Subcutaneous adipose tissue (tissue), 4 donors: ENCODE measurements around the gene COL25A1. TPM values are rescaled to one million over a fixed set of nuclear protein-coding genes. Genes with fewer than 3 reads are reported as not detected.

Experiments
- total RNA-seq, 4 donors: library from RNA; depleted of rRNA; stranded (reverse); fragments of >200 nt; gene quantifications; one replicate each; pipeline ENCODE4 v1.1.0, GENCODE V29; 2016
- TF ChIP-seq, protein P1 (sequence below): fragments of 450-650 bp; IDR thresholded peaks from one replicate; pipeline ENCODE4 v1.5.1; 2016; ENCODE audit warnings: low read depth, mild to moderate bottlenecking, control low read depth, antibody characterized with exemption, moderate library complexity

Gene COL25A1
- total RNA-seq, 4 donors from 2014 or later, result 4.9 to 12.9 (median 10.1) TPM

DNA sequence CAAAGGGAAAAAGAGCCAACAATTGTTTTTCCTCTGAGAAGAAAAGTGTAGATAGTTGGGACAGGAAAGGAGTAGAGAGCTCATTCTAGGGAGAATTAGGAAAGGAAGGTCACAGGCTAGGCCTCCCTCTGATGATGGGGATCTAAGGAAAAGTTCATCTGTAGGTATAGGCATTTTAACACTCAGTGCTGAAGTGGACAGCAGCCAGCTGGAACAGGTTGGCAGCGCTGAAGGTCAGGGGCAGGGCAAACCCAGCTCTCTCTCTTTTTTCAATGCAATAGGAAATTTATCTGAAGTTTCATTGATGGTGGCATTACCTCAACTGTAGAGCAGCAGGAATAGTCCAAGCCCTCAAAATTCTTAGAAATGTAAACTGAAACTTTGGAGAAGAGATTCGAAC lies 441.1 kb downstream of the COL25A1 start:
- TF ChIP-seq, protein P1, sequence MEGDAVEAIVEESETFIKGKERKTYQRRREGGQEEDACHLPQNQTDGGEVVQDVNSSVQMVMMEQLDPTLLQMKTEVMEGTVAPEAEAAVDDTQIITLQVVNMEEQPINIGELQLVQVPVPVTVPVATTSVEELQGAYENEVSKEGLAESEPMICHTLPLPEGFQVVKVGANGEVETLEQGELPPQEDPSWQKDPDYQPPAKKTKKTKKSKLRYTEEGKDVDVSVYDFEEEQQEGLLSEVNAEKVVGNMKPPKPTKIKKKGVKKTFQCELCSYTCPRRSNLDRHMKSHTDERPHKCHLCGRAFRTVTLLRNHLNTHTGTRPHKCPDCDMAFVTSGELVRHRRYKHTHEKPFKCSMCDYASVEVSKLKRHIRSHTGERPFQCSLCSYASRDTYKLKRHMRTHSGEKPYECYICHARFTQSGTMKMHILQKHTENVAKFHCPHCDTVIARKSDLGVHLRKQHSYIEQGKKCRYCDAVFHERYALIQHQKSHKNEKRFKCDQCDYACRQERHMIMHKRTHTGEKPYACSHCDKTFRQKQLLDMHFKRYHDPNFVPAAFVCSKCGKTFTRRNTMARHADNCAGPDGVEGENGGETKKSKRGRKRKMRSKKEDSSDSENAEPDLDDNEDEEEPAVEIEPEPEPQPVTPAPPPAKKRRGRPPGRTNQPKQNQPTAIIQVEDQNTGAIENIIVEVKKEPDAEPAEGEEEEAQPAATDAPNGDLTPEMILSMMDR, result no peak

DNA sequence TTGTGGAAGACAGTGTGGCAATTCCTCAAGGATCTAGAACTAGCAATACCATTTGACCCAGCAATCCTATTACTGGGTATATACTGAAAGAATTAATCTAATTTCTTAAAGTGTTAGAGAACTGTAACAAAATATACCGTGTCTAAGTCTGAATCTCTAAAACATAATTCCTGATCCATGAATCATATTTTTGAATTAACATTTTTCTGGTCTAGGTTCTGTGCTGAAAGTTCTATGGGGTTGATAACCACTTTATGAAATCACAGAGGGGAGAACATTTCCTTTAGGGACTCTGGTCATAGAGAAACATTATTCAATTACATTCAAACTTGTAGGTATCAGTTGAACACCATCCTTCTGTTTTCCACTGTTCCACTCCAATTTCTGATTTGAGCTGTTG lies 447.7 kb downstream of the COL25A1 start:
- TF ChIP-seq, protein P1, result no peak

- TF ChIP-seq, protein P1, result no peak
Observed at GRCh38 chr4:108852691-108853090, 449.8 kb downstream of the COL25A1 start.

DNA sequence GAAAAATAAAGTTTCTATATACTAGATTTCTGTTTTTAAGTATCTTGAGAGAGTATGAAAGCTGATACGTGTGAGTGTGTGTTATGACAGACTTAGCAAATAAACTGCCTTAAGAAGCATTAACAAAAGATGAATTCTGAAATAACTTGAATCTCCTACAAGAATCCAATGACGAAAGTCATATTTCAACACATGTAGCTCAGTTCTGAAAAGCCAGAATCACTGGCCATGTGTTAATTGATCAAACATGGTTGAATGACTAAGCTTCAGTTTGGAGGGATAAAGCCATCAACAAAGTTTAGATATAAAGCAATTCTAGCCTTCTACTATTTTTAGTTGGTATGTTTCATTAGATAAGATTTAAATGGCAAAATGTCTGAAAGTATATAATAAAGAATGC lies 451.1 kb downstream of the COL25A1 start:
- TF ChIP-seq, protein P1, result no peak

DNA sequence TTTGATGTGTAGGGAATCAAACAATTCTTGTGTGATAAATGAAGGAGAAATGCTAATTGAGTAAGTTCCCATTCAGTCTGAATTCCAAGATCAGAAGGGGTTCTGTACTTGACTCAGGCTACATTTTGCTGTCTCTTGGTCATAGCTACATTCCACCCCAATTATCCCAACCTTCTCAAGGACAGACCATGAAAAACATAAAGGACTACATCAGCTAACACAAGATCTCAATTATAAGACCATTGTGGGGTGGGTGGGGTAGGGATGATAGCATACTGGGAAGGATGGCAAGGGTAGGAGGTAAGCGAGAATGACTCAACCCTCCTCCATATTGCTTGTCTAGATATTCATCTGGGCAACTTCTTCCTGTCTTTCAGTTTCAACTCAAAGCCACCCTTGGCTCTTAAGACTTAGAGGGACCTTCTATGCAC lies 452.2 kb downstream of the COL25A1 start:
- TF ChIP-seq, protein P1, result no peak

DNA sequence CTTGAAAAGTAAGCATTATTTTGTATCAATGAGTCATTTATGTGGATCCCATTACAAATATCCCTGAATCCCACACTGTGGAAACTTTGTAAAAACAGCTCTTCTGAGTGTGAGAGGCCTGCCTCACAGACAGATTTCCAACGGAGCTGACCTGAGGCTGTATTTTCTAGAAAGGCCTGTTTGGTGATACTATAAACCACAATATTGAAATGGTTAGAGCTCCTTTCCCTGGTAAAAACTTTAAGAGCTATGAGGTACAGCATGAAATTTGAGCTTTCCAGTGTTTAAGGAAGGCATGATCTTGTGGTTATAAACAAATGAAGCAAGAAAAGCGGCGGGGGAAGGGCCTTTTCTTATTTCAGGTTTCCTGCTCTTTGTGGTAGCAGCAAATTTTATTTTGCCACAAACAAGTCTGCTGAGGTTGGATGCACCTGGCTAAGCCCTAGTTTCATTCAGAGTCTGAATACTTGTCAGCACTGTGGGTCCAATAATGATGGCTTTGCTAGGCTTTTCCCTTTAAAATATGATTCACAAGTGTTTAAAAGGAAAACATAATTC lies 452.8 kb downstream of the COL25A1 start:
- TF ChIP-seq, protein P1, result no peak

DNA sequence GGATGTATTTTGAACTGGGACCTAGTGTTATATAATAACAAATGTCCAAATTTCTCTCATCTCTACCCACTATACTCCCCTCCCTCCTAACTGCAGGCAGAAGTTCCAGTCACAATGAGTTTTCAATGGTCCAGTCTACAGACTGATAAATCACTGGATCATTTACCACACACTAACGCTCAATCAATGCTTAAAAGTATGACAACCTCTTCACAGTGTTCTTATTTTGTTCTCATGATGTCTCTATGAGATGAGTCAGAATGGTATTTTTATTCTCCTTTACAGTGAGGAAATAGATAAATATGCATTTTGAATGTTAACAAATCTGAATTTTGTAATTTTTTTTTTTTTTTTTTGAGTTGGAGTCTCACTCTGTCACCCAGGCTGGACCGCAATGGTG lies 455.9 kb downstream of the COL25A1 start:
- TF ChIP-seq, protein P1, result no peak
